Activated naive CD4-positive, alpha-beta T cell treated with anti-CD3 and anti-CD28 coated beads for 36 hours (primary cell): ENCODE data around the gene GAS1. TPM values are rescaled to one million over a fixed set of nuclear protein-coding genes. Genes with fewer than 3 reads are reported as not detected.
A peak's percentile ranks its signal among the peaks of the same experiment; 100 is the strongest.

Experiments
- CTCF ChIA-PET: fragments of 350-600 bp; sonication (Branson Sonifier 250); formaldehyde crosslinking; loops from one replicate; lab custom pipeline; 2021; ENCODE audit warnings: antibody characterized with exemption; lab: Charles Lee
- DNase-seq: peaks from one replicate; pipeline ENCODE4 v3.0.0-alpha.2; 2020
- H3K27ac Mint-ChIP-seq: one replicate; pipeline ENCODE4 v1.8.0; 2021; ENCODE audit warnings: mild to moderate bottlenecking, mixed read lengths
- H3K27me3 Mint-ChIP-seq: one replicate; pipeline ENCODE4 v1.8.0; 2021; ENCODE audit warnings: low read depth, mixed read lengths
- H3K36me3 Mint-ChIP-seq: one replicate; pipeline ENCODE4 v1.8.0; 2021; ENCODE audit warnings: low read depth, mixed read lengths
- H3K4me1 Mint-ChIP-seq: one replicate; pipeline ENCODE4 v1.8.0; 2021; ENCODE audit warnings: low read depth, mixed read lengths
- H3K4me3 Mint-ChIP-seq: one replicate; pipeline ENCODE4 v1.8.0; 2021; ENCODE audit warnings: mild to moderate bottlenecking, moderate library complexity, mixed read lengths
- H3K9me3 Mint-ChIP-seq: one replicate; pipeline ENCODE4 v1.8.0; 2021; ENCODE audit warnings: mixed read lengths
- intact Hi-C: fragments of 100-400 bp; cut with micrococcal nuclease; formaldehyde crosslinking; loops from one replicate; pipeline ENCODE4 v1.15.1; 2023
- total RNA-seq, 2 experiments: library from RNA; stranded (reverse); gene quantifications; one replicate each; pipeline ENCODE4 v1.2.3, GENCODE V29; 2021

GAS1 gene
- total RNA-seq = under 1 TPM; 0.15 to 0.24 TPM

- intact Hi-C loops = loop anchor here (1.0 to 10.0 kb wide), 12 partner anchors 175 to 1440 kb away; partner anchors contain the start of genes ISCA1, NAA35, SPIN1 and TUT7
- peaks cover 2% of the 10 kb centered on the region for H3K4me1 Mint-ChIP-seq
- peaks cover 24% of the 10 kb centered on the region for H3K27me3 Mint-ChIP-seq
- DNase-seq = peak; percentile 70
- H3K9me3 Mint-ChIP-seq = peaks cover 3% of the 10 kb centered on the region
- H3K4me3 Mint-ChIP-seq = peak within 1 kb of the TSS; percentile 76
- no peak within 1 kb of the TSS for H3K27ac Mint-ChIP-seq
- CTCF ChIA-PET = interaction anchor here (0.6 to 1.0 kb wide), 4 partner anchors 19 to 385 kb away, joined by 3 to 6 read pairs (median 4); no protein-coding TSS in a partner anchor
- H3K36me3 Mint-ChIP-seq = no peaks in the 10 kb centered on the region
Observed at GRCh38 chr9:86947146-86948073, at the start of gene GAS1. GAS1 (minus strand) TSS chr9:86947506; CDS start chr9:86946779, 727 bp downstream.

GRCh38 chr9:86994231-86994630 is 46.9 kb upstream of the GAS1 start:
- Mint-ChIP-seq H3K27ac (no peak overlapping the region), H3K9me3 (no peaks in the 10 kb centered on the region), H3K4me1 (no peaks in the 10 kb centered on the region), H3K4me3 (no peak overlapping the region), H3K36me3 (no peaks in the 10 kb centered on the region), H3K27me3 (peaks cover 17% of the 10 kb centered on the region)
- no peak for DNase-seq
- CTCF ChIA-PET = interaction anchor here (0.9 kb wide), 1 partner anchor 45 kb away, joined by 3 read pairs; no protein-coding TSS in a partner anchor
- intact Hi-C loops = no loop called here

GRCh38 chr9:86993830-86994229 is 46.5 kb upstream of the GAS1 start:
- Mint-ChIP-seq H3K4me1 (no peaks in the 10 kb centered on the region), H3K9me3 (no peaks in the 10 kb centered on the region), H3K27me3 (peaks cover 18% of the 10 kb centered on the region), H3K4me3 (no peak overlapping the region), H3K36me3 (no peaks in the 10 kb centered on the region), H3K27ac (no peak overlapping the region)
- DNase-seq = no peak
- CTCF ChIA-PET = interaction anchor here (0.9 kb wide), 1 partner anchor 45 kb away, joined by 3 read pairs; no protein-coding TSS in a partner anchor
- intact Hi-C loops = no loop called here

GRCh38 chr9:86991077-86991476 is 43.8 kb upstream of the GAS1 start:
- Mint-ChIP-seq H3K27ac (no peak overlapping the region), H3K27me3 (peaks cover 19% of the 10 kb centered on the region), H3K4me3 (no peak overlapping the region), H3K36me3 (no peaks in the 10 kb centered on the region), H3K9me3 (no peaks in the 10 kb centered on the region), H3K4me1 (no peaks in the 10 kb centered on the region)
- intact Hi-C loops = no loop called here
- DNase-seq = no peak
- CTCF ChIA-PET = no interaction called here

- Mint-ChIP-seq H3K4me3 (no peak overlapping the region), H3K9me3 (no peaks in the 10 kb centered on the region), H3K4me1 (no peaks in the 10 kb centered on the region), H3K27me3 (peaks cover 15% of the 10 kb centered on the region), H3K36me3 (no peaks in the 10 kb centered on the region), H3K27ac (no peak overlapping the region)
- no peak for DNase-seq
- CTCF ChIA-PET = no interaction called here
- intact Hi-C loops = no loop called here
Observed at GRCh38 chr9:86990290-86990689, 43.0 kb upstream of the GAS1 start.

GRCh38 chr9:86987900-86988299 is 40.6 kb upstream of the GAS1 start:
- H3K9me3 Mint-ChIP-seq = no peaks in the 10 kb centered on the region
- no peaks in the 10 kb centered on the region for H3K36me3 Mint-ChIP-seq
- CTCF ChIA-PET = no interaction called here
- H3K4me1 Mint-ChIP-seq = no peaks in the 10 kb centered on the region
- intact Hi-C loops = no loop called here
- H3K27me3 Mint-ChIP-seq = peaks cover 13% of the 10 kb centered on the region
- no peak for DNase-seq
- H3K27ac Mint-ChIP-seq = no peak overlapping the region
- no peak overlapping the region for H3K4me3 Mint-ChIP-seq

GRCh38 chr9:86985132-86985647 is 37.9 kb upstream of the GAS1 start:
- Mint-ChIP-seq H3K9me3 (no peaks in the 10 kb centered on the region), H3K27ac (no peak overlapping the region), H3K36me3 (no peaks in the 10 kb centered on the region), H3K4me3 (no peak overlapping the region), H3K27me3 (peaks cover 26% of the 10 kb centered on the region), H3K4me1 (no peaks in the 10 kb centered on the region)
- intact Hi-C loops = no loop called here
- DNase-seq = no peak
- CTCF ChIA-PET = no interaction called here

GRCh38 chr9:86983620-86984259 is 36.4 kb upstream of the GAS1 start:
- intact Hi-C loops = no loop called here
- H3K4me3 Mint-ChIP-seq = no peak overlapping the region
- H3K27me3 Mint-ChIP-seq = peaks cover 28% of the 10 kb centered on the region
- CTCF ChIA-PET = no interaction called here
- DNase-seq = no peak
- H3K36me3 Mint-ChIP-seq = no peaks in the 10 kb centered on the region
- H3K9me3 Mint-ChIP-seq = no peaks in the 10 kb centered on the region
- no peak overlapping the region for H3K27ac Mint-ChIP-seq
- H3K4me1 Mint-ChIP-seq = no peaks in the 10 kb centered on the region

- peaks cover 30% of the 10 kb centered on the region for H3K27me3 Mint-ChIP-seq
- H3K9me3 Mint-ChIP-seq = no peaks in the 10 kb centered on the region
- intact Hi-C loops = no loop called here
Observed at GRCh38 chr9:86983249-86983619, 35.9 kb upstream of the GAS1 start.

GRCh38 chr9:86980802-86981201 is 33.5 kb upstream of the GAS1 start:
- intact Hi-C loops = no loop called here
- CTCF ChIA-PET = no interaction called here
- Mint-ChIP-seq H3K27me3 (peaks cover 30% of the 10 kb centered on the region), H3K36me3 (no peaks in the 10 kb centered on the region), H3K4me3 (no peak overlapping the region), H3K9me3 (no peaks in the 10 kb centered on the region), H3K4me1 (no peaks in the 10 kb centered on the region), H3K27ac (no peak overlapping the region)
- DNase-seq = no peak

More at GRCh38 chr9:86983249-86983619, 35.9 kb upstream of the GAS1 start:
- H3K4me1 Mint-ChIP-seq = no peaks in the 10 kb centered on the region
- H3K4me3 Mint-ChIP-seq = no peak overlapping the region
- no peak overlapping the region for H3K27ac Mint-ChIP-seq
- no peak for DNase-seq
- H3K36me3 Mint-ChIP-seq = no peaks in the 10 kb centered on the region
- CTCF ChIA-PET = no interaction called here

- intact Hi-C loops = no loop called here
- no peaks in the 10 kb centered on the region for H3K36me3 Mint-ChIP-seq
- no peak for DNase-seq
- no peaks in the 10 kb centered on the region for H3K4me1 Mint-ChIP-seq
- H3K4me3 Mint-ChIP-seq = no peak overlapping the region
- no peaks in the 10 kb centered on the region for H3K9me3 Mint-ChIP-seq
- no peak overlapping the region for H3K27ac Mint-ChIP-seq
- peaks cover 33% of the 10 kb centered on the region for H3K27me3 Mint-ChIP-seq
- CTCF ChIA-PET = no interaction called here
Observed at GRCh38 chr9:86979657-86980056, 32.4 kb upstream of the GAS1 start.

GRCh38 chr9:86978922-86979474 is 31.7 kb upstream of the GAS1 start:
- Mint-ChIP-seq H3K27me3 (peaks cover 37% of the 10 kb centered on the region), H3K27ac (no peak overlapping the region), H3K9me3 (no peaks in the 10 kb centered on the region), H3K4me1 (no peaks in the 10 kb centered on the region), H3K4me3 (no peak overlapping the region), H3K36me3 (no peaks in the 10 kb centered on the region)
- CTCF ChIA-PET = no interaction called here
- DNase-seq = no peak
- intact Hi-C loops = no loop called here
